BLaER1 (cell line): ENCODE data around the gene DRG1.

Source experiments
- H3K27ac ChIP-seq: shearing (Covaris generic); formaldehyde crosslinking; 2 replicates; pipeline ENCODE4 v1.8.1; 2022
- H3K27me3 ChIP-seq: shearing (Covaris generic); formaldehyde crosslinking; 2 replicates; pipeline ENCODE4 v1.8.1; 2022
- H3K36me3 ChIP-seq: shearing (Covaris generic); formaldehyde crosslinking; 2 replicates; pipeline ENCODE4 v1.8.1; 2022
- H3K4me1 ChIP-seq: shearing (Covaris generic); formaldehyde crosslinking; 2 replicates; pipeline ENCODE4 v1.8.1; 2022
- H3K4me2 ChIP-seq: shearing (Covaris generic); formaldehyde crosslinking; 2 replicates; pipeline ENCODE4 v1.8.1; 2022
- H3K4me3 ChIP-seq: shearing (Covaris generic); formaldehyde crosslinking; 2 replicates; pipeline ENCODE4 v1.8.1; 2022
- H3K9ac ChIP-seq: shearing (Covaris generic); formaldehyde crosslinking; 2 replicates; pipeline ENCODE4 v1.8.1; 2022
- H3K9me3 ChIP-seq: shearing (Covaris generic); formaldehyde crosslinking; 2 replicates; pipeline ENCODE4 v1.8.1; 2022
- H4K20me1 ChIP-seq: shearing (Covaris generic); formaldehyde crosslinking; 2 replicates; pipeline ENCODE4 v1.8.1; 2022
- Cebpa-rat ChIP-seq: shearing (Covaris generic); IDR thresholded peaks from 2 replicates; pipeline ENCODE4 v1.8.1; 2022

DRG1 gene

GRCh38 chr22:31442768-31443489 lies 43.5 kb downstream of the DRG1 start:
- H3K36me3 ChIP-seq, result peaks cover 100% of the 10 kb centered on the region
- TF ChIP-seq Cebpa-rat, result no peak
- no peaks in the 10 kb centered on the region for H3K9me3 ChIP-seq
- no peaks in the 10 kb centered on the region for H3K27me3 ChIP-seq
- H4K20me1 ChIP-seq, result peaks cover 27% of the 10 kb centered on the region
- H3K4me2 ChIP-seq, result no peak overlapping the region
- no peaks in the 10 kb centered on the region for H3K4me1 ChIP-seq
- no peak overlapping the region for H3K27ac ChIP-seq
- H3K4me3 ChIP-seq, result no peak overlapping the region
- H3K9ac ChIP-seq, result no peak overlapping the region

DNA sequence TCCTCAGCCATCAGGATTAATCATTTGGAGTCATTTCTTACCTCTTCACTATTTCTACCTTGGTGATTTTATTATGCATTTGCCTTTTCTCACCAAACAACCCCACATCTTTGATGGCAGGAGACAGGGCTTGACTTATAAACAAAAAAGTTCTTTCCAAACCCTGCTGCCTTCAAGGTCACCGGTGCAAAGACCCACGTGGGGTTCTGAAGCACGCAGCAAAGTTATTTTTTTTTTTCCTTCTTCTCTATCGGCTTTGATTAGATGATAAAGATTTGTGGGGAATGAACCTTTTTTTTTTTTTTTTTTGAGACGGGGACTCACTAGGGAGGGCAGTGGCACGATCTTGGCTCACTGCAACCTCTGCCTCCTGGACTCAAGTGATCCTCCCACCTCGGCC lies 44.1 kb downstream of the DRG1 start:
- Histone ChIP-seq H3K27ac (no peak overlapping the region), H4K20me1 (peaks cover 27% of the 10 kb centered on the region)

GRCh38 chr22:31445642-31446041 lies 46.2 kb downstream of the DRG1 start:
- H3K27me3 ChIP-seq, result no peaks in the 10 kb centered on the region
- no peak for TF ChIP-seq Cebpa-rat
- H3K36me3 ChIP-seq, result peaks cover 98% of the 10 kb centered on the region
- peaks cover 12% of the 10 kb centered on the region for H3K4me1 ChIP-seq
- no peak overlapping the region for H3K4me3 ChIP-seq
- H4K20me1 ChIP-seq, result peaks cover 11% of the 10 kb centered on the region; the same call in 1 of the 2 replicates
- no peak overlapping the region for H3K4me2 ChIP-seq
- no peak overlapping the region for H3K9ac ChIP-seq
- no peaks in the 10 kb centered on the region for H3K9me3 ChIP-seq
- H3K27ac ChIP-seq, result no peak overlapping the region

More for the DNA sequence above, 44.1 kb downstream of the DRG1 start:
- no peak for TF ChIP-seq Cebpa-rat
- H3K4me1 ChIP-seq, result no peaks in the 10 kb centered on the region
- no peaks in the 10 kb centered on the region for H3K27me3 ChIP-seq
- no peaks in the 10 kb centered on the region for H3K9me3 ChIP-seq
- H3K36me3 ChIP-seq, result peaks cover 100% of the 10 kb centered on the region
- H3K4me2 ChIP-seq, result no peak overlapping the region
- H3K9ac ChIP-seq, result no peak overlapping the region
- H3K4me3 ChIP-seq, result no peak overlapping the region

- H3K4me2 ChIP-seq, result no peak overlapping the region
- no peak for TF ChIP-seq Cebpa-rat
- H3K36me3 ChIP-seq, result peaks cover 93% of the 10 kb centered on the region
Measured at GRCh38 chr22:31446208-31446607, 46.8 kb downstream of the DRG1 start.

DNA sequence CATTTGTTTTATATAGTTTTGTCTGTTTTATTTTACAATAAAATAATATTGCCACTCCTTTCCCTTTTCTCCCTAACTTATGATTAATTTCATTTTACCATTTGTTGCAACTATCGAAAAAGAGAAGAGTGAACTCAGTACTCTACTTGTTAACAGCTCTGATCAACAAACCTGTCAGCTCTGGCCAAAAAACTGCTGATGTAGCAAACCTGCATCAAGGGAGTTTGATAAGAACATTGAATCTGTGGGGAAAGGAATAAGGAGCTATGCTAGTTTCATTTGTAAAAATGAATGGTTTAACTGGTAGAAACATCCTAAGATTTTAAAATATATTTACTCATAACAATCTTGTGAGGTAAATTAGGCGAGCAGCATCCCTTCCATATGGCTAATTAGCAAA lies 47.4 kb downstream of the DRG1 start:
- Histone ChIP-seq H3K36me3 (peaks cover 91% of the 10 kb centered on the region), H3K4me1 (peaks cover 12% of the 10 kb centered on the region), H3K4me3 (no peak overlapping the region), H3K4me2 (no peak overlapping the region), H3K9me3 (no peaks in the 10 kb centered on the region), H3K27me3 (no peaks in the 10 kb centered on the region), H3K27ac (no peak overlapping the region), H3K9ac (no peak overlapping the region), H4K20me1 (peaks cover 11% of the 10 kb centered on the region; the same call in 1 of the 2 replicates)
- no peak for TF ChIP-seq Cebpa-rat

More at GRCh38 chr22:31446208-31446607, 46.8 kb downstream of the DRG1 start:
- Histone ChIP-seq H3K27ac (no peak overlapping the region), H3K4me3 (no peak overlapping the region), H4K20me1 (peaks cover 11% of the 10 kb centered on the region; the same call in 1 of the 2 replicates), H3K9ac (no peak overlapping the region), H3K9me3 (no peaks in the 10 kb centered on the region), H3K27me3 (no peaks in the 10 kb centered on the region), H3K4me1 (peaks cover 12% of the 10 kb centered on the region)

GRCh38 chr22:31447337-31447736 lies 47.9 kb downstream of the DRG1 start:
- Histone ChIP-seq H3K27me3 (no peaks in the 10 kb centered on the region), H3K4me1 (peaks cover 12% of the 10 kb centered on the region), H3K9ac (no peak overlapping the region), H3K4me3 (no peak overlapping the region), H3K27ac (no peak overlapping the region), H3K4me2 (no peak overlapping the region), H4K20me1 (peaks cover 8% of the 10 kb centered on the region; the same call in 1 of the 2 replicates), H3K9me3 (no peaks in the 10 kb centered on the region), H3K36me3 (peaks cover 89% of the 10 kb centered on the region)
- TF ChIP-seq Cebpa-rat, result no peak

DNA sequence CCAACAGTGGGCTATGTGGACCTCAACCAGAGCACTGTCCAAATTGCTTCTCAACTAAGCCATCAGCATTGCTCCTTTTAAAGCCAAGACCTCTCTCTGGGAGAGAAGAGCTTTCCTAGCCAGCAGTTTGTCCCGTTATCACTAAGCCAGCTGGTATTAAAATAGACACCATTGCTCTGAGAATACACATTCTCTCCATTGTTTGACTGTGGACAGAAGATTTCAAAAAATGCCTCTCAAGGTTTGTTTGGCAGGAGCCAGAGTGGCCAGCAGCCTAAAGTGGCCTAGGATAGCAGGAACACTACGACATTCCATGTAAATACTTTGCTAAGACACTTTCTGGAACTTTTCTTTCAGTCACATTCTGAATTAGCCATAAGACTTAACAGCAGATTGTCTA lies 49.0 kb downstream of the DRG1 start:
- Histone ChIP-seq H3K27ac (no peak overlapping the region), H3K4me2 (no peak overlapping the region), H3K4me1 (peaks cover 12% of the 10 kb centered on the region), H4K20me1 (no peaks in the 10 kb centered on the region), H3K27me3 (no peaks in the 10 kb centered on the region), H3K9ac (no peak overlapping the region), H3K4me3 (no peak overlapping the region), H3K9me3 (no peaks in the 10 kb centered on the region), H3K36me3 (peaks cover 89% of the 10 kb centered on the region)
- TF ChIP-seq Cebpa-rat, result no peak

- Histone ChIP-seq H3K9ac (no peak overlapping the region), H3K4me3 (no peak overlapping the region), H4K20me1 (no peaks in the 10 kb centered on the region), H3K27ac (no peak overlapping the region), H3K4me2 (no peak overlapping the region), H3K4me1 (peaks cover 12% of the 10 kb centered on the region), H3K36me3 (peaks cover 89% of the 10 kb centered on the region), H3K27me3 (no peaks in the 10 kb centered on the region), H3K9me3 (no peaks in the 10 kb centered on the region)
- TF ChIP-seq Cebpa-rat, result no peak
Measured at GRCh38 chr22:31449506-31449905, 50.1 kb downstream of the DRG1 start.

GRCh38 chr22:31451709-31452571 lies 52.5 kb downstream of the DRG1 start:
- TF ChIP-seq Cebpa-rat, result no peak
- Histone ChIP-seq H3K4me2 (no peak overlapping the region), H3K9me3 (no peaks in the 10 kb centered on the region), H3K27me3 (no peaks in the 10 kb centered on the region), H3K36me3 (peaks cover 86% of the 10 kb centered on the region), H3K27ac (no peak overlapping the region), H3K4me1 (peaks cover 12% of the 10 kb centered on the region), H3K4me3 (no peak overlapping the region), H3K9ac (no peak overlapping the region), H4K20me1 (no peaks in the 10 kb centered on the region)

DNA sequence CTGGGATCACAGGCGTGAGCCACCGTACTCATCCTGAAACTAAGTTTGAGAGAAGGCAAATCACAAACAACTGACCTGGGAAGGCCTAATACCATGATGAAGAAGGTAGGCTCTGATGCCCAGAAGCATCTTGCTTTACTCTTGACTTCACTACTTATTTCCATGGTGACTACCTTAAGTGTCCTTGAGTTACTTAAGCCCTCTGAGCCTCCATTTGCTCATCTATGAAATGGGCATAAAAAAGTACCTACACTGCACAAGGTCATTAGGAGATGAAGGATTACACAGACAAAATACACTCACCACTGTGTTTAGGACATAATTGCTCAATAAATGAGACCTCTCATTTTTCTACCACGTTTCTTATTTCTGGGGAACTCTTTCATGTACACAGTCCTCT lies 62.3 kb downstream of the DRG1 start:
- H4K20me1 ChIP-seq, result peaks cover 23% of the 10 kb centered on the region; the same call in 1 of the 2 replicates
- no peak overlapping the region for H3K4me2 ChIP-seq
- H3K27ac ChIP-seq, result no peak overlapping the region
- H3K4me3 ChIP-seq, result no peak overlapping the region
- H3K4me1 ChIP-seq, result no peaks in the 10 kb centered on the region
- no peak overlapping the region for H3K9ac ChIP-seq
- no peaks in the 10 kb centered on the region for H3K9me3 ChIP-seq
- H3K27me3 ChIP-seq, result no peaks in the 10 kb centered on the region
- peaks cover 93% of the 10 kb centered on the region for H3K36me3 ChIP-seq
- TF ChIP-seq Cebpa-rat, result no peak
